Liver (tissue), 9 donors: Measurements from ENCODE around the gene DDHD1. TPM values are rescaled to one million over a fixed set of nuclear protein-coding genes. Genes with fewer than 3 reads are reported as not detected.
"Not testable (repeated sequence)": the region's sequence is repeated elsewhere in the genome, so short reads cannot be mapped to it uniquely, and the experiment has no call there.

ENCODE experiments used
- DNase-seq: peaks from one replicate; pipeline ENCODE4 v3.0.0-alpha.2; 2017; ENCODE audit warnings: low spot score
- H3K27ac ChIP-seq, 2 donors: one replicate each; pipeline ENCODE4 v1.7.0; 2013; ENCODE audit warnings: inconsistent platforms in 2 of 2, low read length in 2 of 2, control low read depth in 1 of 2, low read depth in 1 of 2, mild to moderate bottlenecking in 1 of 2
- H3K27me3 ChIP-seq, 4 donors: one replicate each; pipeline versions ENCODE4 v1.6.1 to v1.7.0; 2013; ENCODE audit warnings: low read length in 3 of 4, inconsistent platforms in 1 of 4, mild to moderate bottlenecking in 1 of 4, moderate library complexity in 1 of 4; ENCODE audit not compliant: control insufficient read depth in 4 of 4, insufficient read depth in 4 of 4
- H3K36me3 ChIP-seq, 4 donors: one replicate each; pipeline versions ENCODE4 v1.6.1 to v1.7.0; 2013; ENCODE audit warnings: low read length in 3 of 4, mild to moderate bottlenecking in 3 of 4, low read depth in 1 of 4, moderate library complexity in 1 of 4; ENCODE audit not compliant: control insufficient read depth in 4 of 4, insufficient read depth in 3 of 4
- H3K4me1 ChIP-seq, 4 donors: one replicate each; pipeline versions ENCODE4 v1.6.1 to v1.7.0; 2013; ENCODE audit warnings: low read length in 3 of 4, mild to moderate bottlenecking in 3 of 4, moderate library complexity in 1 of 4; ENCODE audit not compliant: control insufficient read depth in 4 of 4, insufficient read depth in 4 of 4
- H3K4me3 ChIP-seq, 3 donors: one replicate each; pipeline versions ENCODE4 v1.6.1 to v1.7.0; 2013; ENCODE audit warnings: low read length in 3 of 3, control low read depth in 1 of 3, low read depth in 1 of 3, mild to moderate bottlenecking in 1 of 3
- H3K9ac ChIP-seq, 2 donors: one replicate each; pipeline ENCODE4 v1.7.0; 2013; ENCODE audit warnings: low read length in 2 of 2, mild to moderate bottlenecking in 2 of 2, moderate library complexity in 2 of 2, control low read depth in 1 of 2, low read depth in 1 of 2
- H3K9me3 ChIP-seq, 4 donors: one replicate each; pipeline versions ENCODE4 v1.6.1 to v1.7.0; 2013; ENCODE audit warnings: low read length in 3 of 4; ENCODE audit not compliant: control insufficient read depth in 4 of 4
- ATF3 ChIP-seq: IDR thresholded peaks from 2 replicates; pipeline ENCODE4 v1.6.1; 2016; ENCODE audit warnings: antibody characterized with exemption
- CTCF ChIP-seq: fragments of 150-350 bp; IDR thresholded peaks from 2 replicates; pipeline ENCODE4 v1.5.1; 2017; ENCODE audit warnings: improper control_type of control experiment, low read depth, low read length; ENCODE audit not compliant: missing input control
- FOXA1 ChIP-seq: IDR thresholded peaks from 2 replicates; pipeline ENCODE4 v1.6.1; 2016; ENCODE audit warnings: antibody characterized with exemption
- FOXA2 ChIP-seq: IDR thresholded peaks from 2 replicates; pipeline ENCODE4 v1.6.1; 2016; ENCODE audit warnings: antibody characterized with exemption
- HNF4A ChIP-seq, 2 donors: conservative IDR thresholded peaks; 2 replicates each; pipeline ENCODE4 v1.6.1; 2016; ENCODE audit warnings: antibody characterized with exemption in 2 of 2, mild to moderate bottlenecking in 2 of 2
- HNF4G ChIP-seq: IDR thresholded peaks from 2 replicates; pipeline ENCODE4 v1.6.1; 2016; ENCODE audit warnings: antibody characterized with exemption
- JUND ChIP-seq, 2 donors: IDR thresholded peaks; 2 replicates each; pipeline ENCODE4 v1.6.1; 2016; ENCODE audit warnings: antibody characterized with exemption in 2 of 2
- MAX ChIP-seq: IDR thresholded peaks from 2 replicates; pipeline ENCODE4 v1.6.1; 2016; ENCODE audit warnings: antibody characterized with exemption
- NR2F2 ChIP-seq: IDR thresholded peaks from 2 replicates; pipeline ENCODE4 v1.6.1; 2016; ENCODE audit warnings: antibody characterized with exemption
- RAD21 ChIP-seq, 2 donors: IDR thresholded peaks; 2 replicates each; pipeline ENCODE4 v1.6.1; 2016; ENCODE audit warnings: antibody characterized with exemption in 2 of 2, mild to moderate bottlenecking in 2 of 2
- TAF1 ChIP-seq: conservative IDR thresholded peaks from 2 replicates; pipeline ENCODE4 v1.6.1; 2016; ENCODE audit warnings: antibody characterized with exemption, mild to moderate bottlenecking
- ZBTB33 ChIP-seq: IDR thresholded peaks from 2 replicates; pipeline ENCODE4 v1.6.1; 2016; ENCODE audit warnings: antibody characterized with exemption
- WGBS: extraction: QIAGEN DNeasy Blood & Tissue Kit; methylation state at CpG from one replicate; pipeline ENCODE4 v1.1.7; 2013; 5-methylcytosine and 5-hydroxymethylcytosine counted together
- polyA plus RNA-seq, 2 donors: library from polyadenylated mRNA; stranded (reverse) in 1 of 2; unstranded in 1 of 2; fragments of 200-250 nt in 1 of 2; fragments of >200 nt in 1 of 2; fragmentation: Nextera tagmentation in 1 of 2; extraction: Ambion mirVana in 1 of 2; gene quantifications; one replicate each; pipeline versions ENCODE4 v1.2.1 to v1.2.3, GENCODE V29; 2013 to 2015
- total RNA-seq, 2 donors: library from RNA; depleted of rRNA; stranded (reverse); fragments of >200 nt; gene quantifications; one replicate each; pipeline ENCODE4 v1.2.3, GENCODE V29; 2014
- donor health status: healthy.
- donor health status: healthy.
- donor health status: healthy.
- donor health status: healthy.
- donor health status: healthy.

The DDHD1 gene
- total and polyA plus RNA-seq, 4 donors = 1.3 to 14.3 (median 5.2) TPM

- Histone ChIP-seq H3K9ac (no peak overlapping the region), H3K4me1 (no peaks in the 10 kb centered on the region), H3K9me3 (no peaks in the 10 kb centered on the region), H3K27me3 (no peaks in the 10 kb centered on the region), H3K36me3 (no peaks in the 10 kb centered on the region), H3K27ac (no peak overlapping the region), H3K4me3 (no peak overlapping the region)
- WGBS = 41% methylated on average over 1 of the region's 1 CpG
- no peak for DNase-seq
- TF ChIP-seq FOXA1 (no peak), FOXA2 (no peak), RAD21 (IDR thresholded peaks at IDR 0.05) (no peak), CTCF (no peak), ZBTB33 (no peak), HNF4G (no peak), NR2F2 (no peak)
These were observed 59.9 kb downstream of the DDHD1 start for GRCh38 chr14:53093206-53093605.

- Histone ChIP-seq H3K9me3 (no peaks in the 10 kb centered on the region), H3K27me3 (no peaks in the 10 kb centered on the region), H3K4me1 (no peaks in the 10 kb centered on the region), H3K27ac (no peak overlapping the region), H3K9ac (no peak overlapping the region), H3K4me3 (no peak overlapping the region), H3K36me3 (no peaks in the 10 kb centered on the region)
- TF ChIP-seq ATF3 (no peak), HNF4A (conservative IDR thresholded peaks at IDR 0.05) (no peak), JUND (IDR thresholded peaks at IDR 0.05) (no peak), FOXA1 (no peak), RAD21 (IDR thresholded peaks at IDR 0.05) (no peak)
- no peak for DNase-seq
- 92% methylated on average over 2 of the region's 2 CpGs for WGBS
These were observed 62.3 kb downstream of the DDHD1 start for GRCh38 chr14:53090853-53091252.

- 97% methylated on average over 7 of the region's 7 CpGs for WGBS
- H3K4me1 ChIP-seq, H3K36me3 ChIP-seq, DNase-seq, H3K27me3 ChIP-seq, H3K4me3 ChIP-seq, H3K9ac ChIP-seq, H3K9me3 ChIP-seq, H3K27ac ChIP-seq: not testable (repeated sequence)
These were observed 68.2 kb downstream of the DDHD1 start for GRCh38 chr14:53084954-53085353.

GRCh38 chr14:53064475-53064874 lies 88.6 kb downstream of the DDHD1 start:
- 96% methylated on average over 1 of the region's 1 CpG for WGBS
- TF ChIP-seq TAF1 (no peak), MAX (no peak)
- H3K4me3 ChIP-seq = no peak overlapping the region

More at GRCh38 chr14:53064475-53064874, 88.6 kb downstream of the DDHD1 start:
- Histone ChIP-seq H3K4me1 (no peaks in the 10 kb centered on the region), H3K9ac (no peak overlapping the region), H3K27me3 (no peaks in the 10 kb centered on the region), H3K9me3 (no peaks in the 10 kb centered on the region), H3K27ac (no peak overlapping the region), H3K36me3 (peaks cover 0 to 2% (median 0%) of the 10 kb centered on the region in 4 donors)
- no peak for DNase-seq
